Measurements from ENCODE around the gene SOAT1.
"Not testable (repeated sequence)": the region's sequence is repeated elsewhere in the genome, so short reads cannot be mapped to it uniquely, and the experiment has no call there.

Gene SOAT1

GRCh38 chr1:179310291-179310690, 16.7 kb downstream of the SOAT1 start:
- DNase-seq = peak; percentile 69

- DNase-seq = peak; percentile 98
Observed at GRCh38 chr1:179310721-179311120, 17.1 kb downstream of the SOAT1 start.

- DNase-seq = no peak
Observed at GRCh38 chr1:179311149-179311700, 17.6 kb downstream of the SOAT1 start.

DNA sequence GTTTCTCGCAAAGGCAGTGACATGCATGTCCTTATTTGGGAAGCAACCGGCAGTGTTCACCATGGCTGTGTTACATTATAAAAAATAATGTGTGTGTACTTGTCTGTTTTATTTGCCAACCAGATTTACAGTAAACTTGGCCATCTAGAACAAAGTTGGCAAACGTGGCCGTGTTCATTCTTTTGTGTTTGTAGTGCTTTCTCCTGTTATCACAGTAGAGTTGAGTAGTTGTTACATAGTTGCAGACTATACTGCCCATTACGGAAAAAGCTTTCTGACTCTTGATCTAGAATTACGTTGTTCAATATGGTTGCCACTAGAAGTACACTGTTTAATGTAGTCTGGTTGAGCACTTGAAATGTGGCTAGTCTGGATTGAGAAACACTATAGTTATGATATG, 19.4 kb downstream of the SOAT1 start:
- no peak for DNase-seq

DNA sequence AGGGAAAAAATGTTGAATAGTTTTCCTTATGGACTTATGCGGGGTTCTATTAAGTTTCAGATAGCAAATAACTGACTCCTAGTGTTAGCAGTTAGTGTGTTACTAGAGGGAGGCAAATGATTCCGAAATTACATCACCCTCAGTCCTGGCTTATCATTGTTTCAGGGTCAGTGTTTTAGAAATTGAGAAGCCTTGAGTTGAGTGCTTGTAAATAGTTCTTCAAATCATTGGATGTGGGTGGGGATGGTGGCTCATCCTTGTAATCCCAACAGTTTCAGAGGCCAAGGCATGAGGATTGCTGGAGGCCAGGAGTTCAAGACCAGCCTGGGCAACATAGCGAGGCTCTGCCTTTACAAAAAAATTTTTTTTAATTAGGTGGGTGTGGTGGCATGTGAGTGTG, 21.3 kb downstream of the SOAT1 start:
- no peak for DNase-seq

DNA sequence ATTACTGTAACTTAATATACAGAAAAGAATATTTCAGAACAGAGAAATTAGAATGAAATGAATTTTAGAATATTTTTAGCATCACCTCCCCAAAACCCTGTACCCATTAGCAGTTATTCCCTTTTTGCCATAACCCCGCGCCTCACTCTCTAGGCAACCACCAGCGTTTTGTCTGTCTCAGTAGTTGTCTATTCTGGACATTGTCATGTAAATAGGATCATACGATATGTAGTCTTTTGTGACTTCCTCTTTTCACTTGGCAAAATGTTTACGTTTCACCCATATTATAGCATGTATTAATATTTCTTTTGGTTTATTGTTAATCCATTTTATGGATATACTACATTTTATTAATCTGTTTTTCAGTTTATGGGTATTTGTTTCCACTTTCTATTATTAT, 24.9 kb downstream of the SOAT1 start:
- no peak for DNase-seq

- DNase-seq = no peak
Observed at GRCh38 chr1:179321533-179322216, 28.1 kb downstream of the SOAT1 start.

GRCh38 chr1:179322557-179322956, 29.0 kb downstream of the SOAT1 start:
- DNase-seq = no peak

DNA sequence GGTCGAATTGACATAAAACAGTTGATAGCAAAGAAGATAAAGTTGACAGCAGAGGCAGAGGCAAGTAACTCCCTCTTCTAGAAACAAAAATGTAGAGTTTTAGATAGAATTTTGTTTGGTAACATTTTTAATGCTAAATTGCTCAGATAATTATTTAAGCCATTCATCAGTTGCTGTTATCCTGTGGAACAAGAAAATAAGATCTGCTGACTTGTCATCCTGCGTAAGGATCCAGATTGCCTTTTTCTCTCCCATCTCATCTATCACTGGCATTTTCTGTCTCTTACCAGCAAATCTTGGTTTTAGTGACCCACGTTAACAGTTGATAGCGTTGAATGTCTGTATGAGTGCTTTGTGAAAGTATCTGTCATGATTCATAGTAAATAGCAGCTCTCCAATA, 29.8 kb downstream of the SOAT1 start:
- DNase-seq = no peak

DNA sequence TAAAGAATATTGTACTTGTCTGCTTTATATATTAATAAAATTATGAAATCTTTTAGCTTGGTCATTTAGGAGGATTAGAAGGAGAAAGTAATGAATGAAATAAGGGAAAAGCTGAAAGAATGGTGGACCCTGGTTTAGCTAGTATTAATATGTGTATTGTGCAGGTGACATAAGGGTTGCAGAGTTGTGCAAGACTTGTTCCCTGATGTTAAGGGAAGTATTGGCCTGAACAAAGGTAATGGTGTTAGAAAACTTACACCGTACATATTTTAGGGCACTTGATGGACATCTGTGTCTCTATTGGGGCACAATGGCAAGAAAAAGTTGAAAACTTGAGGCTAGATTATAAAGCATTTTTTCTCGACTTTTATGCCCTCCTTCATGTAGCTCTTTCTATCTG, 32.2 kb downstream of the SOAT1 start:
- no peak for DNase-seq

GRCh38 chr1:179326746-179327145, 33.1 kb downstream of the SOAT1 start:
- no peak for DNase-seq

DNA sequence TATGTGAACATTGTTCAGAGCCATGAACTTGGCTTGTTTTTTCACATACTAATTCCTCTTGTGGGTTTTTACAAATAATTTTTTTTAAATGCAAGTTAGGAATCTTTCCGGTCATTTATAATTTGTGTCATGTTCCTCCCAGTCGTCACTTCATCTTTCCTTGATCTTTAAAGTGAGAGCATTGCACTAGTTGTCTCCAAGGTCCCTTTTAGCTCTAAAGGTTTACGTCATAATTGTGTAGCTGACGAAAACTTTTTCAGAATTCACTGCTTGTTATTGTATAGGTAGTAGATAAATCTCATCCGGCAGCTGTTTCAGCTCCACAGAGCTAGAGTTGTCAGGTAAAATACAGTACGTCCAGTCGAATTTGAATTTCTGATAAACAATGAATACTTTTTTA, 33.6 kb downstream of the SOAT1 start:
- no peak for DNase-seq

DNA sequence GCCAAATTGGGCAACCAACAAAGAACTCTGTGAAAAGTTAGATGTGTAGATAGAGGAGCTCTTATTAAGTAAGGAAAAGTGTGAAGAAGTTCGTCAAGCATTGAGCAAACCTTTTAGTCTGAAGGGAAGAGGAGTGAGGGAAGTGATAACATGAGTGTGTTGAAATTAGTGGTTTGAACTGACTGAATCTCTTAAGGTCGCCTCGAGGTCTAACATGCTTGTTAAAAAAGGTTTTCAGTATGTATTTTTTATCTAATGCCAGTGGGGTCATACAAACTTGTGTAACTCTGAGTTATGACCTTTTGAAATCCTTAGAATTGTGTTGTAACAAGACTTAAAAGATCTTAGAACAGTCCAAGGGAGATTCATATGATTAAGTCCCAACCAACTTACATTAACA, 34.1 kb downstream of the SOAT1 start:
- DNase-seq = peak; percentile 4

DNA sequence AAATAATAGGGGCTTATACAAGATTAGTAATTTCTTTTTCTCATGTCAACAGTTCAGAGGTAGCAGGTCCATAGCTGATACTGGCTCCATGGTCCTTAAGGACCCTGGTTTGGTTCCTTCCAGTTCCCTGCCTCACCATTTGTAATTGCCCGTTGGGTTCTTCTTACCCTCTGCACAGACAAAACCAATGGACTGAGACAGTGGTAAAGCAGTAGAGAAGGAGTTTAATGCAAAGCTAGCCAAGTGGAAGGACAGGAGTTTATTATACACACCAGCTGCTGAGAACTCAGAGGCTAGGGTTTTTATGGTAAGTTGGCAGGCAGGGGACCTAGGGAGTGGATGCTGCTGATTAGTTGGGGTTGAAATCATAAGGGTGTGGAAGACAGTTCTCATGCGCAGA, 36.3 kb downstream of the SOAT1 start:
- DNase-seq = no peak

GRCh38 chr1:179334440-179334839, 40.8 kb downstream of the SOAT1 start:
- DNase-seq = no peak

- DNase-seq = no peak
Observed at GRCh38 chr1:179337288-179337687, 43.7 kb downstream of the SOAT1 start.

GRCh38 chr1:179337942-179338560, 44.5 kb downstream of the SOAT1 start:
- DNase-seq = no peak

DNA sequence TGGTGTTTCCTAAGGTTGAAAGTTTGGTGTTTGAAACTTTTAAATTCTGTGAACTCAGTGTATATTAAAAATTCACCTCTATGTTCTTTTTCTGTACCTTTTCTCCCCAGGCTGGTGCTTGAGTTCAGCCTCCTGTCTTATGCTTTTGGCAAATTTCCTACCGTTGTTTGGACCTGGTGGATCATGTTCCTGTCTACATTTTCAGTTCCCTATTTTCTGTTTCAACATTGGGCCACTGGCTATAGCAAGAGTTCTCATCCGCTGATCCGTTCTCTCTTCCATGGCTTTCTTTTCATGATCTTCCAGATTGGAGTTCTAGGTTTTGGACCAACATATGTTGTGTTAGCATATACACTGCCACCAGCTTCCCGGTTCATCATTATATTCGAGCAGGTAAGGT, 47.3 kb downstream of the SOAT1 start:
- no peak for DNase-seq

DNA sequence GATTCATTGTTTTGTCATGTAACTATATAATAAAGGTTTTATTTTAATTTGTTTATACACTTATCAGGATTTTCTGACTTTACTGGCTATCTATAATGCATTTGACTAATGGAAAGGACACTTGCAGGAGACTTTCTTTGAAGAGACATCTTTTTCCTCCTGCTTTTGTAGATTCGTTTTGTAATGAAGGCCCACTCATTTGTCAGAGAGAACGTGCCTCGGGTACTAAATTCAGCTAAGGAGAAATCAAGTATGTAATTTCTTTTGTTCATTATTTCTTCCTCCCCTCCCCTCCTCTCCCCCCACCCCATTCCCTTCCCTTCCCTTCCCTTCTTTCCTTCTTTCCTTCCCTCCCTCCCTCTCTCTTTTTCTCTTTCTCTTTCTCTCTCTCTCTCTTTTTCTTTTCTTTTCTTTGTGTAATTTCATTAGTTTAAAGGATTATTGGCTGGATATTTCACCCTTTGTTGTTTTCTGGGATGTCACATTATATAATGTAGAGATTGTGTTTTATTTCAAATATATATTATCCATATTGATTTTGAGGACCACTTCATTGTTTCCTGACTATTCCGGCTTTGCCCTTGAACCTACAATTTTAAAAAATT, 48.4 kb downstream of the SOAT1 start:
- DNase-seq = no peak

DNA sequence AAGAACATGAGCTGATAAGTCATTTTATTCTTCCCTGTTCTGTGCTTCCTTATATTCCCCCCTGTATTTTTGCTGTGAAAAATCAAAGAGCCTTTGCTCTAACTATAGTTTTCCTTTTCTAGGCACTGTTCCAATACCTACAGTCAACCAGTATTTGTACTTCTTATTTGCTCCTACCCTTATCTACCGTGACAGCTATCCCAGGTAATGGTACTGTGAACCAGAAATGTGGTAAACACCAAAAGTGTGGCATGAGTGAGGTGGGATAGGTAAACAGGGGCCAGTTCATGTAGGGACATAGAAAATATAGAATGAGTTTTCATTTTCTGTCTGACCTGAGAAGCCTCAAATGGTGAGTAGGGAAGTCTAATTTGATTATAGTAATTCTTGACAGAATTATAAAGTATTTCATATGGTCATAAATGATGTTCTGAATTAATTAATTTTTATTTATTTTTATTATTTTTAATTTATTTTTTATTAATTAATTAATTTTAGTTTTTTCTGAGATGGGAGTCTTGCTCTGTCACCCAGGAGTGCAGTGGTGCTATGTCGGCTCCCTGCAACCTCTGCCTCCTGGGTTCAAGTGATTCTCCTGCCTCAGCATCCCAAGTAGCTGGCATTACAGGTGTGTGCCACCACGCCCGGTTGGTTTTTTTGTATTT, 49.3 kb downstream of the SOAT1 start:
- no peak for DNase-seq

GRCh38 chr1:179351281-179351680, 57.7 kb downstream of the SOAT1 start:
- DNase-seq = no peak

DNA sequence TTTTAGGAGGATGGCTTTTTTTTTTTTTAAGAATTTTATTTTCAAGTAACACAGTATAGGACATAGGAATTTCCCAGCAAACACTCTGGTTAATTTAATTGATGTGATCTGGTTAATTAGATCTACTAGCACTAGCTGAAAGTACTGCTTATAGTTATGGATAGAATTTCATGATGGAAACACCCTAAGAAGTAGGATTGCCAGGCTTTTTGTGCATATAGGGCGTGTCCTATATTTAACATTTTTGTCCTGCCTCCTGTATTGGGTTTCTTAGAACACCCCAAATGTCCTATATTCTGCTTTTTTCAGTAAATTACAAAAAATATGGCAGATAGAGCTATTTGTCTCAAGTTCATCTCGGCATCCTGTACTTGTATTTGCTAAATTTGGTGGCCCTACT, 58.6 kb downstream of the SOAT1 start:
- DNase-seq = no peak

DNA sequence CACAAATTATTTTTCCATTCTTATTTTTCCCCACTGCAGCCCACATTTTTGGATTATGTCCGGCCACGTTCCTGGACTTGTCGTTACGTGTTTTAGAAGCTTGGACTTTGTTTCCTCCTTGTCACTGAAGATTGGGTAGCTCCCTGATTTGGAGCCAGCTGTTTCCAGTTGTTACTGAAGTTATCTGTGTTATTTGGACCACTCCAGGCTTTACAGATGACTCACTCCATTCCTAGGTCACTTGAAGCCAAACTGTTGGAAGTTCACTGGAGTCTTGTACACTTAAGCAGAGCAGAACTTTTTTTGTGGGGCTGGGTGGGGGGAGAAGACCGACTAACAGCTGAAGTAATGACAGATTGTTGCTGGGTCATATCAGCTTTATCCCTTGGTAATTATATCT, 59.9 kb downstream of the SOAT1 start:
- peak; percentile 74 for DNase-seq

DNA sequence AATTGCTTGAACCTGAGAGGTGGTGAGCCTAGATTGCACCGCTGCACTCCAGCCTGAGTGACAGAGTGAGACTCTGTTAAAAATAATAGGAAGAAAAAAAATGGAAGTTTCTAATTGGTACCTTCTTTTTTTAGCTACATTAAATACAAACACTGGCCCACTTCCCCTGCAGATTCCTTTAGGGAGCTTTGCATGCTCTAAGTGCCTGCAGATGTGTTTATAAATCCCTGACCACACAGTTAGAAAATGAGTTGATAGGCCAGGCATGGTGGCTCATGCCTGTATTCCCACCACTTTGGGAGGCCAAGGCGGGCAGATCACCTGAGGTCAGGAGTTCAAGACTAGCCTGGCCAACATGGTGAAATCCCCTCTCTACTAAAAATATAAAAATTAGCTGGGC, 68.0 kb downstream of the SOAT1 start:
- not testable (repeated sequence) for DNase-seq

Measured in HCEC 1CT (cell line).